Measurements from ENCODE around the gene SYPL1.

DNA sequence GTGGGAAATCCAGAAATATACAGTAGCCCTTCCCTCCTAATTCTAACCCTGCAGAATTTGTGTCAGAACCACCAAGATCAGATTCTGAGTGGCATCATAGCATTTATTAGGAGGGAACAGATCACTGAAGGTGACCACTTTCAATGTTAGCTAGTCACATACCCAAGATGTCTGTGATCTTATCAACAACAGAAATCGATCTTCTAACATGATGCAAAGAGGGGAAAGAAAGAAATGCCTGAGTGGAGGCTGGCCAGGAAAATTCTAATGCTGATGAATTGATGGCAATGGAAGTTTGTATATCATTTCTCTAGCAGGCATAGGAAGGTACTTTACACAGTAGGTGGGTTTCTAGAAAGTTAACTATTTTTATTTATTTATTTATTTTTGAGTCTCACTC is 10.6 kb upstream of the SYPL1 start:
- TF ChIP-seq, protein P1, sequence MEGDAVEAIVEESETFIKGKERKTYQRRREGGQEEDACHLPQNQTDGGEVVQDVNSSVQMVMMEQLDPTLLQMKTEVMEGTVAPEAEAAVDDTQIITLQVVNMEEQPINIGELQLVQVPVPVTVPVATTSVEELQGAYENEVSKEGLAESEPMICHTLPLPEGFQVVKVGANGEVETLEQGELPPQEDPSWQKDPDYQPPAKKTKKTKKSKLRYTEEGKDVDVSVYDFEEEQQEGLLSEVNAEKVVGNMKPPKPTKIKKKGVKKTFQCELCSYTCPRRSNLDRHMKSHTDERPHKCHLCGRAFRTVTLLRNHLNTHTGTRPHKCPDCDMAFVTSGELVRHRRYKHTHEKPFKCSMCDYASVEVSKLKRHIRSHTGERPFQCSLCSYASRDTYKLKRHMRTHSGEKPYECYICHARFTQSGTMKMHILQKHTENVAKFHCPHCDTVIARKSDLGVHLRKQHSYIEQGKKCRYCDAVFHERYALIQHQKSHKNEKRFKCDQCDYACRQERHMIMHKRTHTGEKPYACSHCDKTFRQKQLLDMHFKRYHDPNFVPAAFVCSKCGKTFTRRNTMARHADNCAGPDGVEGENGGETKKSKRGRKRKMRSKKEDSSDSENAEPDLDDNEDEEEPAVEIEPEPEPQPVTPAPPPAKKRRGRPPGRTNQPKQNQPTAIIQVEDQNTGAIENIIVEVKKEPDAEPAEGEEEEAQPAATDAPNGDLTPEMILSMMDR (IDR thresholded peaks at IDR 0.05) = no peak
- no peak for TF ChIP-seq EZH2 (IDR thresholded peaks at IDR 0.05; ENCODE audit: borderline replicate concordance, insufficient read depth, low read depth, low read length, poor library complexity, severe bottlenecking)

Data from B cell (primary cell).